HG03521 (cell line): ENCODE data around the gene AHSA1.

Experiments
- ATAC-seq: cut with Tn5 transposase; IDR thresholded peaks from one replicate; pipeline ENCODE4 v1.9.1; 2021; ENCODE audit warnings: mild to moderate bottlenecking, moderate library complexity; ENCODE audit not compliant: unreplicated experiment

Gene AHSA1

DNA sequence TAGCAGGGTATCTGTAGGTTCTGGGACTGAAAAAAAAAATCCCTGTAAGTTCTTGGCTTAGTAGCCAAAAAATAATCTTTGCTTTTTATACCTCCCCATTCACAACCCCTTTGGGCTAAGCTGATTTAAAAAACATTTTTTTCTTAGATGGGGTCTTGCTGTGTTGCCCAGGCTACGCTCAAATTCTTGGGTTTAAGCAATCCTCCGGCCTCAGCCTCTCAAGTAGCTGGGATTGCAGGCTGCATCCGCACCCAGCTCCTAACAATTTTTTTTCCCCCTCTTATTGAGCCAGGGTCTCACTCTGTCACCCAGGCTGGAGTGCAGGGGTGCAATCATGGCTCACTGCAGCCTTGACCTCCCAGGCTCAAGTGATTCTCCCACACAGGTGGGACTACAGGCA, 49.9 kb downstream of the AHSA1 start:
- ATAC-seq = no peak

DNA sequence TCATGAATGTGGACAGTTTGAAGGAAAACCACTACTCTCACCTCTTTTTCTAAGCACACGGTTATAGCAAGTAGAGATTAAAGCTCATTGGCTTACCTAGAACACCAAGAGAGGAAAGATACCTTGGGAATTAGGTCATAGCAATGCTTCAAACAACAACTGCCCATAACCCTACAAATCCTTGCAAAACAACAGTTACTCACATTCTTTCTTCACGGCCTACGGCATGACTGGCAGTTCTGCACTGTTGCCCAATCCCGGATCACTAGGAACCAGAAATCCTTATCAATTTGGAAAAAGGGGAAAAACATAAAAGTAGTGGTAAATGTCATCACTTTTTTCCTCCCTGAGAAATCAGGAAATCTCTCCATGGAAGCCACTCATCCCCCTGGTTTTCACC, 50.4 kb downstream of the AHSA1 start:
- ATAC-seq = no peak

DNA sequence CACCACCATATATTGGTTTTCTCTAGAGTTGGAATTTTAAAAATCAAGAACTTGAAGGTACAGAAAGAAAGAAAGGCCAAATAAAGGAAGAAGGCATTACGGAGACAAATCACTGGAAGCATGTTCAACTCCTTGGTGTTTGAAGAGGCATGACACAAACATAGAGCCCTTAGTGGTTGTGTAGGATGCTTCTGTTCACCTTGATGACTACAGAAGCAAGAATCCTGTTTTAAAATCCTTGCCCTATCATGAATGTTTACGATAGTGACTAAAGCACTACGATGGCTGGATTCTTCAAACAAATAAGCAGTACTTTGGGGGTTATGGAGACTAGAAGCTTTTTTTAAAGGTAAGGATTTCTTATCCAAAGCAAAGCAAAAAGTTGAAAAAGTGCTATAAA, 51.0 kb downstream of the AHSA1 start:
- no peak for ATAC-seq

DNA sequence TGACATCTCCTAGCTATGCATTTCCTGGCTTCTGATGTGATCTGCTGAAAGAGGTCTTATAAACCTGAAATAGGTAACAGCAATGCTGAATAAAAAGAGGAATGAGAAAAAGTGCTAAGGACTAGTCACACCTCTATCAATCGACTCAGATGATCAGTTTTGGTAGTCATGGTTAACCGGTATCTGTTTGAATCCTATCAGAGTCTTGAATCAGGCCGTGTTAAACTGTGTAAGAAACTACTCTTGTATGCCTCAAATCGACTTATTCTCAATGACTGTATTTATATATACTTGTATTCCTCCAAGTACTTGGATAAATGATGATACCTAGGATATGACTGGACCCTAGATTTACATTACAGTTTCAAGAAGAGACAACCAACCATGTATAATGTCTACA, 51.5 kb downstream of the AHSA1 start:
- ATAC-seq = no peak

DNA sequence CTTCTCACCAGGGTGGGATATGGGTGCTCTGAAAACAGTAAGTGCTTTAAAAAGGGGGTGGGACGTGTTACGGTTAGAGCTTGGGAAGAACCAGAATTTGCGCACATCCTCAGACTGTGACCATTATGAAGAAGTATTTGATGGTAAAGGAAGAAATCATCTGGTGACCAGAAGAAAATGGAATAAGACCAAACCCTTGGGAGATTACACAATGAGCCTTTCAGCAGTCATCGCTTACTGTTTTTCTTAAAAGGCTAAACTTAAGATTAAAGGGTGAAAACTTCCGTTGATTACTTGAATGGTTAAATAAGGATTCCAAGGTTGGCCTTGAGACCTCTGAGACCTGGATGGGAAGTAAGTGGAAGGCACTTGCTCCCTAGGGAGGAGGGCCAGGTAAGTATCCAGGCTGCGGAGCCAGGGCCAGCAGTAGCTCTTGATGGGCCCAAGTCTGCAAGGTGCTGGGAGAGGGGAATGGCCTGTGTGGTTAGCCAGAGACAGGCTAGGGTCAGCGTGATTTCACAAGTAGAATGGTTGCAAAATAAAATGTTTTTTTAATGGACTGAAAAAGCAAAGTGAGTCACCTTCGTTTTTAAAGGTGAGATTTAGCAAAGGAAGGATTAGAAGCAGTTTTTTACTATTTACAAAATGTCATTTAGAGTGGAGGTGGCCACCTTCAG, 53.7 kb downstream of the AHSA1 start:
- no peak for ATAC-seq

DNA sequence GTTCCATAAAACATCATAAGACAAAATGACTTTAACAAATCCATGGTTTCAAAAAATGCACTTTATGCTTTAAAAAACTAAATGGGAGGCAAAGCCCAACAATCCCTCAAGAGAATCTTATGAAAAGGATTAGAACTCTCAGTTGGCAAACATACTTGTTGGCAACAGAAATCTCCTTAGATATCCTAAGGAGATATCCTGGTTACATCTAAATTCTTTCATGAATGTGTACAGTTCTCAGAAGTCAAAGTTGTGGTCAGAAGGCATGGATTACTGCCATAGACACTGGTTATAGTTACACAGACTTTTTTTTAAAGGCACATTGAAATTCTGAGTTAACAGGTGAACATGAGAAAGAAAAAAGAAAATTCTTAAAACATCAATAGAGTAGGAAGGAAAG, 58.2 kb downstream of the AHSA1 start:
- no peak for ATAC-seq
